ENCODE results near the gene CPT1B.

GRCh38 chr22:50604256-50605001 is 26.2 kb upstream of the CPT1B start:
- TF ChIP-seq CTCF (tag by site-specific recombination; IDR thresholded peaks at IDR 0.05), result no peak
- TF ChIP-seq ZNF548 (tag by site-specific recombination; IDR thresholded peaks at IDR 0.05), result no peak
- no peak for TF ChIP-seq ZNF776 (tag by site-specific recombination; IDR thresholded peaks at IDR 0.05; ENCODE audit: borderline replicate concordance)
- no peak for TF ChIP-seq EGR2 (tag by site-specific recombination; IDR thresholded peaks at IDR 0.05; ENCODE audit: low read depth)
- TF ChIP-seq ZBTB26 (tag by site-specific recombination; optimal IDR thresholded peaks at IDR 0.05), result no peak
- TF ChIP-seq YY1 (tag by site-specific recombination; IDR thresholded peaks at IDR 0.05), result no peak
- no peak for TF ChIP-seq ZNF248 (tag by site-specific recombination; IDR thresholded peaks at IDR 0.05)
- TF ChIP-seq ZFP37 (tag by site-specific recombination; IDR thresholded peaks at IDR 0.05), result no peak
